CD14-positive monocyte (primary cell): Measurements from ENCODE around the gene TPK1. TPM values are rescaled to one million over a fixed set of nuclear protein-coding genes. Genes with fewer than 3 reads are reported as not detected.

Source experiments
- DNase-seq, 3 donors: peaks; one replicate each; pipeline ENCODE4 v3.0.0-alpha.2; 2011 to 2022
- H2AFZ ChIP-seq: 2 replicates; pipeline ENCODE4 v1.6.0; 2012; ENCODE audit warnings: mild to moderate bottlenecking, low read depth, low read length, inconsistent platforms; ENCODE audit not compliant: insufficient read depth, poor library complexity, severe bottlenecking
- H3K27ac ChIP-seq, 2 donors: 1 replicate in 1 of 2; 2 replicates in 1 of 2; pipeline ENCODE4 v1.5.1; 2012 to 2013; ENCODE audit warnings: low read length in 2 of 2, control low read depth in 1 of 2, inconsistent platforms in 1 of 2, low read depth in 1 of 2, mild to moderate bottlenecking in 1 of 2
- H3K27me3 ChIP-seq, 2 donors: one replicate each; pipeline versions ENCODE4 v1.6.0 to v1.6.1; 2011 to 2013; ENCODE audit warnings: low read length in 2 of 2; ENCODE audit not compliant: control insufficient read depth in 2 of 2, insufficient read depth in 2 of 2
- H3K36me3 ChIP-seq, 2 donors: replicated peaks in 1 of 2; 1 replicate in 1 of 2; 2 replicates in 1 of 2; pipeline versions ENCODE4 v1.5.1 to v1.6.1; 2012 to 2013; ENCODE audit warnings: low read length in 2 of 2, control low read depth in 1 of 2, inconsistent platforms in 1 of 2, mild to moderate bottlenecking in 1 of 2; ENCODE audit not compliant: insufficient read depth in 2 of 2, control insufficient read depth in 1 of 2
- H3K4me1 ChIP-seq, 2 donors: 1 replicate in 1 of 2; 2 replicates in 1 of 2; pipeline versions ENCODE4 v1.5.1 to v1.6.1; 2012 to 2013; ENCODE audit warnings: low read length in 2 of 2, control low read depth in 1 of 2, inconsistent platforms in 1 of 2, mild to moderate bottlenecking in 1 of 2, moderate library complexity in 1 of 2; ENCODE audit not compliant: insufficient read depth in 2 of 2, control insufficient read depth in 1 of 2
- H3K4me2 ChIP-seq: replicated peaks from 2 replicates; pipeline ENCODE3; 2012; ENCODE audit warnings: low read length, moderate library complexity, mild to moderate bottlenecking; ENCODE audit not compliant: poor library complexity, severe bottlenecking; ENCODE audit errors: extremely low read depth
- H3K4me3 ChIP-seq, 3 experiments: fragments of 200-600 bp in 1 of 3; sonication (generic) in 1 of 3; replicated peaks in 1 of 3; 1 replicate in 2 of 3; 2 replicates in 1 of 3; pipeline ENCODE4 v1.5.1; 2011 to 2013; ENCODE audit warnings: low read length in 3 of 3, mild to moderate bottlenecking in 3 of 3, control low read depth in 2 of 3, low read depth in 2 of 3, inconsistent platforms in 1 of 3, moderate library complexity in 1 of 3
- H3K79me2 ChIP-seq: 2 replicates; pipeline ENCODE4 v1.6.0; 2012; ENCODE audit warnings: mild to moderate bottlenecking, control low read depth, inconsistent platforms, low read length, moderate library complexity; ENCODE audit not compliant: insufficient read depth
- H3K9ac ChIP-seq: 2 replicates; pipeline ENCODE4 v1.6.0; 2017; ENCODE audit warnings: low read length, mild to moderate bottlenecking; ENCODE audit not compliant: insufficient read depth, poor library complexity, severe bottlenecking
- H3K9me3 ChIP-seq, 2 donors: replicated peaks in 1 of 2; 1 replicate in 1 of 2; 2 replicates in 1 of 2; pipeline versions ENCODE4 v1.5.1 to v1.6.1; 2012 to 2013; ENCODE audit warnings: low read length in 2 of 2, control low read depth in 1 of 2; ENCODE audit not compliant: control insufficient read depth in 1 of 2, insufficient read depth in 1 of 2
- H4K20me1 ChIP-seq: 2 replicates; pipeline ENCODE4 v1.6.0; 2012; ENCODE audit warnings: mild to moderate bottlenecking, low read length, control low read depth, moderate library complexity; ENCODE audit not compliant: insufficient read depth
- H3K27ac Mint-ChIP-seq, 7 donors: one replicate each; pipeline ENCODE4 v1.8.0; 2020; ENCODE audit warnings: mild to moderate bottlenecking in 7 of 7, mixed read lengths in 7 of 7, moderate library complexity in 6 of 7, inconsistent platforms in 2 of 7
- H3K27me3 Mint-ChIP-seq, 3 donors: one replicate each; pipeline ENCODE4 v1.8.0; 2021 to 2022; ENCODE audit warnings: low read depth in 3 of 3, mild to moderate bottlenecking in 3 of 3, mixed read lengths in 3 of 3, moderate library complexity in 3 of 3, inconsistent platforms in 1 of 3
- H3K36me3 Mint-ChIP-seq, 2 donors: one replicate each; pipeline ENCODE4 v1.8.0; 2020; ENCODE audit warnings: mixed read lengths in 2 of 2, inconsistent platforms in 1 of 2, mild to moderate bottlenecking in 1 of 2
- H3K4me1 Mint-ChIP-seq: one replicate; pipeline ENCODE4 v1.8.0; 2020; ENCODE audit warnings: mild to moderate bottlenecking, mixed read lengths
- H3K4me3 Mint-ChIP-seq, 2 donors: one replicate each; pipeline ENCODE4 v1.8.0; 2020; ENCODE audit warnings: mild to moderate bottlenecking in 2 of 2, mixed read lengths in 2 of 2, moderate library complexity in 1 of 2
- H3K9me3 Mint-ChIP-seq, 7 donors: one replicate each; pipeline ENCODE4 v1.8.0; 2020 to 2022; ENCODE audit warnings: mixed read lengths in 7 of 7, mild to moderate bottlenecking in 6 of 7, moderate library complexity in 6 of 7, inconsistent platforms in 2 of 7
- WGBS: methylation state at CpG from one replicate; pipeline ENCODE4 v1.1.5; 2013; ENCODE audit warnings: missing lambda C conversion rate; ENCODE audit not compliant: insufficient coverage; 5-methylcytosine and 5-hydroxymethylcytosine counted together
- intact Hi-C, 2 donors: fragments of 100-400 bp; cut with micrococcal nuclease; formaldehyde crosslinking; loops; one replicate each; pipeline versions ENCODE4 v1.15.0 to v1.15.1; 2023
- polyA plus RNA-seq, 3 donors: library from polyadenylated mRNA; depleted of rRNA in 1 of 3; unstranded in 2 of 3; stranded (reverse) in 1 of 3; fragments of 300-500 nt in 2 of 3; fragments of >200 nt in 1 of 3; fragmentation: Illumina TruSeq in 2 of 3; gene quantifications; 1 replicate in 2 of 3; 2 replicates in 1 of 3; pipeline ENCODE4 v1.2.3, GENCODE V29; 2012 to 2021
- TF ChIP-seq, protein P1 (sequence below): fragments of 200-600 bp; IDR thresholded peaks from one replicate; pipeline ENCODE4 v1.8.0; 2022; ENCODE audit warnings: antibody characterized with exemption, mild to moderate bottlenecking

Gene TPK1
- polyA plus RNA-seq, 3 donors, result 18.9 to 33.8 (median 33.1) TPM

DNA sequence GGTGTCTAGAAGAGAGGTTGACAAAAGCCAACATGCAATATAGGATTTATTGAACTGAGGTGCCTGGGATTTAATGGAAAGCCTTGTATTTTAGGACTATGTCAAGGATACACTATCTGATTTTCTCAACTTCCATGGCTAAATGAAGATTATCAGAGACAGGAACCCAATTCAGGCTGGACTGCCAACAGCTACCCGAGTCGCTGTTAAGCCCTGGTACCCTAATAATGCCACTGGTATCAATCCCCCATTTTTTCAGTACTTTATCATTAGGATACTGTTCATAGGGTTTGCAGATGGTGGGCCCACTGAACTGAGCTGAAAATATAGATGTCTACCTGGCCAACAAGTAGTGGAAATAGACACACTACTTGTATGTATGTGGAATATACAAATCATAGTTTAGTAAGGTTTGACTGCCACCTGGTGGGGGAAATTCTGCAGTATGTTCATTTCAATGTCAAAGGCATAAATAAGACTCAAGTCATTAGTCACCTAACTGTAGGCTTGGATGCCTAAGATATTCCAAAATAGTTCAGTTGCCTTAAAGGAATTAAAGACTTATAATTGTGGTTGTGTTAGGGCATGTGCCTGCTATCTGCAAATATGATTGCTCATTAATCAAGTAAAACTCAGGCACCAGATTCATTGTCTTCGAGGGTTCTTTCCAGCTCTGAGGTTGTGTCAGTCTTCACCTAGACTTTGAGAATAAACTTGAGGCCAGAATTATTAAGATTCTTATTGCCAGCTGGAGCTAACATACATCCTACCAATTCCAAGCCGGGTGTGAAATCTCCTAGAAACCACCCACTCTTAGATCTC lies 398.3 kb downstream of the TPK1 start:
- no peak overlapping the region for H3K9ac ChIP-seq
- H3K4me3 ChIP-seq, result no peak overlapping the region
- H3K79me2 ChIP-seq, result no peaks in the 10 kb centered on the region
- H3K27ac ChIP-seq, result no peak overlapping the region
- 100% methylated on average over 1 of the region's 4 CpGs for WGBS
- H3K4me1 ChIP-seq, result no peaks in the 10 kb centered on the region
- H3K27me3 ChIP-seq, result no peaks in the 10 kb centered on the region
- H3K9me3 ChIP-seq, result no peaks in the 10 kb centered on the region
- peak in 2 of 3 donors; percentile 6 to 7 for DNase-seq
- TF ChIP-seq, protein P1, sequence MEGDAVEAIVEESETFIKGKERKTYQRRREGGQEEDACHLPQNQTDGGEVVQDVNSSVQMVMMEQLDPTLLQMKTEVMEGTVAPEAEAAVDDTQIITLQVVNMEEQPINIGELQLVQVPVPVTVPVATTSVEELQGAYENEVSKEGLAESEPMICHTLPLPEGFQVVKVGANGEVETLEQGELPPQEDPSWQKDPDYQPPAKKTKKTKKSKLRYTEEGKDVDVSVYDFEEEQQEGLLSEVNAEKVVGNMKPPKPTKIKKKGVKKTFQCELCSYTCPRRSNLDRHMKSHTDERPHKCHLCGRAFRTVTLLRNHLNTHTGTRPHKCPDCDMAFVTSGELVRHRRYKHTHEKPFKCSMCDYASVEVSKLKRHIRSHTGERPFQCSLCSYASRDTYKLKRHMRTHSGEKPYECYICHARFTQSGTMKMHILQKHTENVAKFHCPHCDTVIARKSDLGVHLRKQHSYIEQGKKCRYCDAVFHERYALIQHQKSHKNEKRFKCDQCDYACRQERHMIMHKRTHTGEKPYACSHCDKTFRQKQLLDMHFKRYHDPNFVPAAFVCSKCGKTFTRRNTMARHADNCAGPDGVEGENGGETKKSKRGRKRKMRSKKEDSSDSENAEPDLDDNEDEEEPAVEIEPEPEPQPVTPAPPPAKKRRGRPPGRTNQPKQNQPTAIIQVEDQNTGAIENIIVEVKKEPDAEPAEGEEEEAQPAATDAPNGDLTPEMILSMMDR, result peak; percentile 54
- intact Hi-C loops, result no loop called here
- no peaks in the 10 kb centered on the region for H3K4me1 Mint-ChIP-seq
- no peak overlapping the region for H3K4me3 Mint-ChIP-seq
- H4K20me1 ChIP-seq, result no peaks in the 10 kb centered on the region
- no peak overlapping the region for H3K4me2 ChIP-seq
- H2AFZ ChIP-seq, result no peak overlapping the region
- no peaks in the 10 kb centered on the region for H3K36me3 Mint-ChIP-seq
- H3K27me3 Mint-ChIP-seq, result peaks cover 0 to 5% (median 2%) of the 10 kb centered on the region in 3 donors
- no peaks in the 10 kb centered on the region for H3K9me3 Mint-ChIP-seq
- H3K27ac Mint-ChIP-seq, result no peak overlapping the region
- no peaks in the 10 kb centered on the region for H3K36me3 ChIP-seq

DNA sequence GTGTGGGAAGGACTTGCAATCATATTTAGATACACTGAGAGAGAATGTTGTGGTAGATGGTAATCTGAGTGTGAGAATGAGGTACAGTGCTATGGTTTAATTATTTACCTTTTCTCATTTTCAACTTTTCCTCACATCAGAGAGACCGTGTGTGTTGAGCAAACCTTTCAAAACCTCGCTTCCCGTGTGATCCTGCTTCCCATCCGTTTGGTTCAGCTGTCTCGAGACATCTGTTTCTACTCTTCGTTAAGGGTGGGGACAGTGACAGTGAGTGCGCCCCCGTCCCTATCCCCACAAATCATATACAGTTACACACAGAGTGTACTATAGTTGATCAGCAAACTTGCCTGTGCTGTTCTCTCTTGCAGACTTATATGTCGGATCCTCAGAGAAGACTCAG lies 399.4 kb downstream of the TPK1 start:
- no peaks in the 10 kb centered on the region for H3K9me3 Mint-ChIP-seq
- TF ChIP-seq, protein P1, result no peak
- H3K9me3 ChIP-seq, result no peaks in the 10 kb centered on the region
- H3K27ac ChIP-seq, result no peak overlapping the region
- 85% methylated on average over 5 of the region's 9 CpGs for WGBS
- DNase-seq, result no peak
- H3K4me3 ChIP-seq, result no peak overlapping the region
- no peak overlapping the region for H2AFZ ChIP-seq
- no peaks in the 10 kb centered on the region for H3K36me3 Mint-ChIP-seq
- H3K4me2 ChIP-seq, result no peak overlapping the region
- H3K4me1 ChIP-seq, result no peaks in the 10 kb centered on the region
- no peak overlapping the region for H3K27ac Mint-ChIP-seq
- H3K79me2 ChIP-seq, result no peaks in the 10 kb centered on the region
- H3K9ac ChIP-seq, result no peak overlapping the region
- peaks cover 0 to 6% (median 2%) of the 10 kb centered on the region in 3 donors for H3K27me3 Mint-ChIP-seq
- H3K4me3 Mint-ChIP-seq, result no peak overlapping the region
- H4K20me1 ChIP-seq, result no peaks in the 10 kb centered on the region
- intact Hi-C loops, result no loop called here
- H3K36me3 ChIP-seq, result no peaks in the 10 kb centered on the region
- H3K4me1 Mint-ChIP-seq, result no peaks in the 10 kb centered on the region
- H3K27me3 ChIP-seq, result no peaks in the 10 kb centered on the region
